AG08396 (cell line): Measurements from ENCODE around the gene SLC6A6.
A peak's percentile ranks its signal among the peaks of the same experiment; 100 is the strongest.
"Not testable (repeated sequence)": the region's sequence is repeated elsewhere in the genome, so short reads cannot be mapped to it uniquely, and the experiment has no call there.

Experiments used
- DNase-seq: peaks from one replicate; pipeline ENCODE4 v3.0.0; 2012; ENCODE audit warnings: low spot score, mixed read lengths

SLC6A6 gene

DNA sequence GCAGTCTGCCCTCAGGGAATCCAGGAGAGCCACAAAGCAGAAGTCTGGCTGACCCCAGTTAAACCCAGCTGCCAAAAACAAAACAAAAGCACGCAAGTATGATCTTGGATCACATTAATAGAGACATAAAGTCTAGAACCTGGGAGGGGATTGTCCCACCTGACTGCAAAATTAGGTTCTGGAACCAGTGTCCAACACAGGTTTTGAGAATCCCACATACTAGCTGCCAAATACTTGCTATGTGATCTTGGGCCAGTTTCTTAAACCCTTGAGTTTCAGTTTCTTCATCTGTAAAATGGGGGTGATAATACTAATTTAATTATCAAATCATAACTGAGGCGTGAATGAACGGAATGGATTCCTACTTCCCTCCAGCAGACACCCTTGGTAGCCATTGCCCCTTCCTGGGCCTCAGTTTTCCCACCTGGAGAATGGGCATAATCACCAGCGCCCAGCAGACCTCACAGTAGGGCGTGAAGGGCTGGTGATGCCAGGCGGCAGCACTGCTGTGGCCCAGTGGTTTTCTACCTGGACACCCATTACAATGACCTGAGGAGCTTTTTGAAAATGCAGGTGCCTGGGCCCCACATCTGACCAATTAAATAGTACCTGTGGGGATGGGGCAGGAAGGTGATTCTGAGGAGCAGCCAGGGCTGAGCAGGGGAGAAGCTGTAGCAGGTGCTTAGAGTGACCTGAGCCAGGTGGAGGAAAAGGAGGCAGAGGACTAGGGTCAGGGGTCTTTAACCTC is 105.5 kb downstream of the SLC6A6 start:
- DNase-seq = no peak

DNA sequence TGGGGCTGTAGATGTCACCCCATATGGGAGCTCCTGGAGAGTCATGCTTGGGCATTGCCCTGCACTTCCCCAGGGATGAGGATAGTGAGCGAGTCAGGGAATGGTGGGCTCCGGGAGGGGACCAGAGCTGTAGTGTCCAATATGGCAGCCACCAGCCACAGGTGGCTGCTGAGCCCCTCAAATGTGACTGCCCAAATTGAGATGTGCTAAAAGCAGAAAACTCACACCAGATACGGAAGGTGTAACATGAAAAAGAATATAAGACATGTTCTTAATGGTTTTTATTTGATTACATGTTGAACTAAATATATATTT is 106.1 kb downstream of the SLC6A6 start:
- no peak for DNase-seq

DNA sequence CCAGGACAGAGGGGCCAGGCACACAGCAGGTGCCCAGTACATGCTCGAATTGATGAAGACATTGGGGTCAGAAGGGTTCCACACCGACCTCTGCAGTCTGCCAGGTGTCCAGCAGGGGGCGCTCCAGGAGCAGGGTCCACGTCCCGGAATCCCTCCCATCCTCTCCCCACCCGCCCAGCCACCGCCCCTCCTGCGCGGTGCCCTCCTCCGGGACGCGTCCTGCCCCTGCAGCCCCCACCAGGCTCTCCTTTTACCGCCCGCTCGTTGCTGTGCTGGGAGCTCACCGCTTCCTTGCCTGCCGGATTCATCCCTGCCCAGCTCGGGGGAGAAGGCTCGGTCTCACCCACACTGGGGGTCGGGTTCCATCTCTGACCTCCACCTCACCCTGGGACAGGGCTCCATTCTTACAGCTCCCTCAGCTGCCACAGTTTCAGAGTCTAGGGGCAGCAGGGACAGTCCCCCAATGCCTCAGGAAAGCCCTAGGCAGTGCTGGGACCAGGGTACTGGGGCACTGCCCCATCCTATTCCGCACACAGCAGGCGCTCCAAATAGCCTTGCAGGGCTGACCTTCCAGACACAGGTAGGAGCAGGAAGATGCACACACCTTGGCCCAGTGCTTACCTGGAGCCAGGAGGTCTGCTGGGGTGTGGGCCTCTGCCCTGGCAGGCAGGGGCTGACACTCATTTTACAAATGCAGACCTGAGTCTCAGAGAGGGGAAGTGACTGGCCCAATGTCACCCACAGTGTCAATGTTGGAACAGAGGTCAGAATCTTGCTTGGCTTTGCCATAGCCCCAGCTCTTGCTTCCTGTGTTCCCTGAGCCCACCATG is 106.8 kb downstream of the SLC6A6 start:
- DNase-seq = peak; percentile 84

DNA sequence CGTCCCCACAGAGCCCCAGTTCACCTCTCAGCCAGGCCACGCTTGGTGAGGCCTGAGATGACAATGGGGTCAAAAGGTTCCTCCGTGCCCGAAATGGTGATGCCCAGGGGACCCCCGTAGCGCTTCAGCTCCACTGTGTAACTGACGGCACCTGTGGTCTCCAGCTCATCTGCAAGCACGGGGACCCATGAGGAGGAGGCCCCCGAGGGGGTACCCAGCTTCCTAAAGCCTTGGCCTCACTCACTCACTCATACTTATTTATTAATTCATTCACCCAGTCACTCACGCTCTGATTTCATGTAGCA is 107.3 kb downstream of the SLC6A6 start:
- no peak for DNase-seq

DNA sequence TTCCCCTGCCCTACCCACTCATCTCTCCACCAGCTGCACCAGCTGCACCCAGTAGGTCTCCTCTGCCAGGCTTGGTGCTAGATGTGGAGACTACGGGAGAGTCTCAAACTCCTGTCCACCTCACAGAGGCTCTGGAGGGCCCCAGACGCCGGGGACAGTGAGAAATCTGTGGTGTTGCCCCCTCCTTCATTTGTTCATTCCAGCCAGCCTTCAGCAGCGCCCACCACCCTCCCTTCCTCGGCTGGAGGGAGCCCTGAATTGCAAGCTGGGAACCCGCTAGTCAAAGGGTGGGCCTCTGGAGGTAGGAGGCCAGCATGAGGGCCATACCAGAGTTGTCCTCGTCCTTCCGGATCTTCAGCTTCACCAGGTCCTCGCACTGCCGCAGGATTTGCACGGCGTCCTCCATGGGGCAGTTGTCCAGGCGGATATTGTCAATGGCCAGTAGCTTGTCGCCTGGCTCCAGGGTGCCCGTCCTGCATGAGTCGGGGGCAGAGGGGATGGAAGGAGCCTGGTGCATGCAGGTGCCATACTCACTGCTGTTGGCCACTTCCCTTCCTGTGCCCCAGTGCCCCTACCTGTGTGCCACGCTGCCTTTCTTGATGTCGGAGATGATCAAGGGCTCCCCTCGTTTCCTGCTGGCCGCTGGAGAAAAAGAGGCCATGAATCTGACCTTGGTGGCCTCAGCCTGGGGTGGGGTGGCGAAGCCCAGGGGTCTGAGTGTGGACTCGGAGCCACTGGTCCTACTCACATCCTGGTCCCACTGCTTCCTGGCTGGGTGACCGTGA is 108.6 kb downstream of the SLC6A6 start:
- DNase-seq = no peak

DNA sequence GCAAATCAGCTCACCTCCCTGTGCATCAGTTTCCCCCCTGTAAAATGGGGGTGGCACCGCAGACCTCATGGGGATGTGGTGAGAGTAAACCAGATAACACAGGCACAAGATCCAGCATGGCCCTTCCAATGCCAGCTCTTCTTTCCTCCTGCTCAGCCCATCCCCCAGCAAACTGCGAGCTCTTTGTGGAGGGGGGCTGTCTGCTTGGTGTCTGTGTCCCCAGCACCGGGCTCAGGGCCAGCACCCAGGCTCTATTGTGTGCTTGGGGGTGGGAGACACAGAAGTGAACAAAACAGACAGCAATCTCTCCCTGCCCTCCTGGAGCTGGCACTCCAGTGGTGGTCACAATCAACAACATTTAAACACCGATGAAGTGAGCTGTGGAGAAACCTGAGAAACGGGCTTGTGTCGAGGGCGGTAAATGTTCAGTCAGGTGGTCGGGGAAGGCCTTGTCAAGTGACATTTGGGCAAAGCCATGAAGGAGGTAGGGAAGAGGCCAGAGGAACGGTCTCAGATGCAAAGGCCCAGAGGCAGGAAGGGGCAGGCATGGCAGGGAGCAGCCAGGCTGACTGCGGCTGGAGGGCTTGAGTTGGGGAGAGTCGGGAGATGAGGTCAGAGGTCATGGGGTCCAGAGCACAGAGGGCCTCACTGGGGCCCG is 109.3 kb downstream of the SLC6A6 start:
- no peak for DNase-seq

DNA sequence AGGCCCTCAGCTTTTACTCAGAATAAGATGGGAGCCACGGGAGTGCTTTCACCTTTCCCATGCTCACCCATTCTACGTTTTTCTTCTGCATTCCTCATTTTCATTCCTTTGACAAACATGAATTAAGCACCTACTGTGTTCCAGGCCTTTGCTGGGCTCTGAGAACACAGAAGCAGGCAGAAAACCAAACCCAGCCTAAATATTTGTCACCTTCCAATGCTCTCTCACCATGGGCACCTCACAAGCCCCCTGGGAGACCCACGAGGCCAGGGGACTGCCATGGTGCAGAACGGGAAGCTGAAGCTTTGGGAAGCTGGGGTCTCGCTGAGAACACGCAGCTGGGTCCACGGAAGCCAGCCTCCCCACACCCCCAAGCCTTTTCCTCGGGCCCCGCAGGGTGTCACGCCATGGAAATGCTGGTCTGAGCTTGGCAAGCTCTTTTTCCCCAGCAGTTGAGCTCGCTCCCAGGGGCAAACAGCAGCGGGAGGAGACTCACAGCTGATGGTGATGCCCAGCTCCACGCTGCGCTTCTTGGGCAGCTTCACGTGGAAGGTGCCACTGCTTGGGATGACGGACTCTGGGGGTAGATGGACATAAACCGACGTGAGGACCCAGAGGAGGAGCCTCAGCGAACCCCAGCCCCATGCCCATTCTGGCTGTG is 110.0 kb downstream of the SLC6A6 start:
- DNase-seq = no peak

DNA sequence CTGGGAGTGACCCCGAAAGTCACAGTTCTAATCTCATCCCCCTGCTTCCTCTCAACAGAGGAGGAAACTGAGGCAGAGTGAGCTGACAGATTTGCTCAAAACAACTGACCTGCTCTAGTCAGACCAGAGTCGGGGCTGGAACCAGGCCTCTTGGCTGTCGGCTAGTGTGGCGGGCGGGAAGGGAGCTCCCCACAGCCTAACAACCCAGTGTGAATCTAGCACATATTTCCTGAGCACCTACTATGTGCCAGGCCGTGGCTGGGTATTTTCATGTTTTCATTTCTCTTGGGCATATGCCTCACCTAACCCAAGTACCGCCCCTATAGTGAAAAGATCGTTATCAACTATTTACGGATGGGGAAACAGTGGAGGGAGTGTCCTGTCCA is 110.5 kb downstream of the SLC6A6 start:
- no peak for DNase-seq

DNA sequence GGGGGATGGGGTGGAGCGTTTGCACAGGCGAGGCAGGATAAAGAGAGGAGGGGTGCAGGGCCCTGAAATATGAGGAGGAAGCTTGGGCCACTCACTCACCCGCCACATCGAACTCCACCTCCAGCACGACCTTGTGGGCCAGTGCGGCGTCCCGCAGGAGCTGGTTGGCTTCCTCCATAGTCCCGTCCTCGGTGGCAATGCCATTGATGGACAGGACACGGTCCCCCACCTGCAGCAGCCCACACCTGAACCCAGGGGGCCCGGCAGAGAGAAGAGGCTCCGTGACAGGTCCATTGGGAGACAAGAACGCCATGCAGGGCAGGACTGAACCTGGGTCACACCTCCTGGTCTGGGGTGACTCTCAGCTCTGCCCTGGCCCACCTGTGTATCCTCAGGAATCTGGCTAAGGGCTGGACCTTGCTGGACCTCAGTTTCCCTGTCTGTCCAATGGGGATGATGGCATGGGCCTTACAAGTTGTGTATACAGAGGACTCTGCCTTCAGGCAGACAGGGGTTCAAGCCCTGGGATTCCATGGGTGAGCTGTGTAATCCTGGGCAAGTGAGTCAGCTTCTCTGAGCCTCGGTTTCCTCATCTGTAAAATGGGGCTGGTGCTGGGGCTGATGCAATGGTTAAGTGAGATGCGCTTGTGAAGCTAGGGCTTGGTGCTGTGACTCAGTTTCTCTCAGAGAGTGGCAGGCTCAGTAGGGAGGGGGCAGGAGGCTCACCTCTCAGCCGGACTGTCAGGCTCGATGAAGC is 111.3 kb downstream of the SLC6A6 start:
- no peak for DNase-seq

DNA sequence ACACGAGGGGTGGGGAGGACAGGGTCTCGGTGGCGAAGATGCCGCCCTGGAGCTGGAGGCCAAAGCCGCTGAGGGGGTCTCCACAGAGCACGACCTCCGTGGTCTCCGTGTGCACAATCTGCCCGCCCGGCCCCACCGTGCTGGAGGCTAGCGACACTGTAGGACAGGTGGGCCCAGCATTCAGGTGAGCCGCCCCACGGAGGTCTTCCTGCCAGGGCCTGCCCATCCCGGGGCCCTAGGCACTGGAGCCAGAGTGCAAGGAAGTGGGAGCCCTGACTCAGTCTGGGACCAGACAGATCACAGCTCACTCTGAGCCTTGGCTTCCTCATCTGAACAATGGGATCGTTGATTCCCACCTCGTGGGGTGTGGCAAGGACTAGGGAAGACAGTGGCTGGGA is 111.9 kb downstream of the SLC6A6 start:
- no peak for DNase-seq

DNA sequence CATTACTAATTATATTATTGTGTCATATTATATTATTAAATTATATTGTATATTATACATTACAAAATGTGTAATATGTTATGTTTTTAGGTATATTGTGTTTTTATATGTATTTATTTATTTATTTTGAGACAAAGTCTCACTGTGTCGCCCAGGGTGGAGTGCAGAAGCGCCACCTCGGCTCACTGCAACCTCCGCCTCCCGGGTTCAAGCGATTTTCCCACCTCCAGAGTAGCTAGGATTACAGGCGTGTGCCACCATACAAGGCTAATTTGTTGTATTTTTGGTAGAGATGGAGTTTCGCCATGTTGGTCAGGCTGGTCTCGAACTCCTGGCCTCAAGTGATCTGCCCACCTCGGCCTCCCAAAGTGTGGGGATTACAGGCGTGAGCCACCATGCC is 113.1 kb downstream of the SLC6A6 start:
- not testable (repeated sequence) for DNase-seq

DNA sequence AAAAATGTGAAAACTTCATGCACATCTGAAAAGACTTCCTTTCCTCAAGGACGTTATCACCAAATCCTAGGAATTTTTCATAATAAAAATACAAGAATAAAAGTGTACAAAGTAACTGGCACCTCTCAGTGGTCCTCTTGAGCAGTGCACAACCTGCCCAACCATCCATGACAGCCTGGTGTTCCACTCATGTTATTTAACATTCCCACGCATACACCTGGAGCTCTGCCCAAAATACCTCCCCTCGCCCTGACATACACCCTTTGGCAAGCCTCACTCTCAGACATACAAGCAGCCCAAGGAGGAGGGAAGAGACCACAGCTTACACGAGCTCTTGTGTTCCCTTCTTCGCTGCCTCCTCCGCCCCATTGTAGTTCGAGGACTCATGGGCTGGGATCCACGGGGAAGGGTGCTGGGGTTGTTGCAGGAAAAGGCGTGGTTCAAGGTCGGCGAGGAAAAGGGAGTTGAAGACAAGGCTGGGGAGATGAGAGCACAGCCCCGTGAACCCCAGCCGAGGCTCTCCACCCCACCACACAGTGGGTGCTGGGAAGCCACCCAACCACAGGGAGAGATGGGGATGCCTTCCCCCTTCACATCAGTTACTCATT is 114.4 kb downstream of the SLC6A6 start:
- DNase-seq = no peak

DNA sequence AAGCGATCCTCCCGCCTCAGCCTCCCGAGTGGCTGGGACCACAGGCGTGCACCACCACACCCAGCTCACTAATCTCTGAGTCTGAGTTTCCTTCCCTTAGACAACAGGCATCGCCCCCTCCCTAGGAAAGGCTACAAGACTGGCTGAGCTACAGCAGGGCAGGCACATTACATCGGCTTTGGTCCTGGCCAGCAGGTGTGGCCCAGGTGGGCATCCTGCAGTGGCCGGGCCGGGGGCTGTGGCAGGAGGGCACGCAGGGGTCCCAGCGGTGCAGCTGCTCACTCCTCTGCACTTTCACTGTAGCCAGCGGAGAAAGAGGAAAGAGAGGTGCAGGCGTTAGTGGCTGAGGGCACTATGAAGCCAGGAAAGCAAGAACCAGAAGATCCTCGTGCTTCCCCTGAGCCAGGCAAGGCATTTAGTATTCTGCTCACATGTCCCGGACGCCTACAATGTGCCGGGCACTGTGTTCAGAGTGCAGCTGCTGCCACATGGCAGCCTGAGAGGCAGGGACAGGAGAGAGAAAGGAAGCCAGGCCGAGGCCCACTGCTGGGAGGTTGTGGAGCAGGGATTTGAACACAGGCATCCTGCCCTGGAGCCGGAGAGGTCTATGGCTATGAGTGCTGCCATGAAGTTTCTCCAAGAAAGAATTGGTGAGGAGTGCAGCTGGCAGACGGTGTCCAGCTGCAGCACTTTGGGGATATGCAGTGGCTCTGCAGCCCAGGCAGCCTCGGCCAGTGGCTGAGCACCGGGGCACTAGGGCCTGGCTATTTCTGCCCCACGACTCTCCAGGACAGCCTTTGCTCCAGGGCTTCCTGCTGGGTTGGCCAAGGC is 115.4 kb downstream of the SLC6A6 start:
- no peak for DNase-seq

DNA sequence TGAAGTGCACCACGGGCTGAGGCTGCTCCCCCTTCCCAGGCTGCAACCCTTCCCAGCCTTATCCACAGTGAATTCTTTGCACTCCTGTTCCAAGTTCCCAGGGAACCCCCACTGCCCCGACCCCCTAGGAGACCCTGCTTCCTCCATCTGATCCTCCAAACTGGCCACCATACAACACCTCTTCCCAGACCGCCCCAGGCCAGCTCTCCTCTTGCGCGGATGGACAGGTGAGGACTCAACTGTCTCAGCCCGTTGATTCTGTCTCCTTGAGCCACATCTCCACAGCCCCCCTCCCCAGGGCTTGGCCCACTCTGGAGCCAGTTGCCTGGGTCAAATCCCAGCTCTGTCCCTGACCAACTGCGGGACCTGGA is 116.0 kb downstream of the SLC6A6 start:
- no peak for DNase-seq

DNA sequence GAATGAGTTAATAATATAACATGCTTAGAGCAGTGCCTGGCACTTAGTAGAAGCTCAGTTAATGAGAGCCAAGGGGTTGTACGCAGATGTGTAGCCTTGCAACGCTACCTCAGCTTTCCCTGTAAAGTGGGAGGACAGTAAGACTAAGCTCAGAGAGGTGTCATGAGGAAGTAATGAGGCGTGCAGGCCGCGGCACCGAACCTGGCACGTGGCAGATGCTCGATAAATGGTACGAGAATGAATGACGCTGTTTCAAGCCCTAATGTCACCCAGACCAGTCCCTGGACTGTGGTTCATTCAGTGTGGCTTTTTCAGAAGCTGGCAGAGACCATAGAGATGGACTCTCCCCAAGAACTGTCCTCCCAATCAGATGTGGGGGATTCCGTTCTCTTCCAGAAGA is 116.5 kb downstream of the SLC6A6 start:
- no peak for DNase-seq

DNA sequence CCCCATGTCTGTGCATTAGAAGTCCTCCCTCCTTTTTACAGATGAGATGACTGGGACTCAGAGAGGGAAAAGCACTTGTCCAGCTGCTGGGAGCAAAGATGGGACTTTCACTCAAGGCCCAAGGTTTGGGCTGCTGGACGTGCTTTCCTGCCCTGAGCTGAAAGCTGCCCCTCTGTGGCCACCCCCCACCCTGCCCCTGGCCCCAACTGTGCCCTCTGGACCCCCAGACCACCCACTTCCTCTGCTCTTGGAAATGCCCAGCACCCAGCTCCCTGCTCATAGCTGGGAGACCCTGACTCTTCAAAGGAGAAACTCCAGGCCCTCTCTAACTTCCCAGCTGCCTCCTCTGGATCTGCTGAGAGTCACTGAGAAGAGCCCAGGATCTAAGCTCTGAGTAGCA is 117.0 kb downstream of the SLC6A6 start:
- no peak for DNase-seq

DNA sequence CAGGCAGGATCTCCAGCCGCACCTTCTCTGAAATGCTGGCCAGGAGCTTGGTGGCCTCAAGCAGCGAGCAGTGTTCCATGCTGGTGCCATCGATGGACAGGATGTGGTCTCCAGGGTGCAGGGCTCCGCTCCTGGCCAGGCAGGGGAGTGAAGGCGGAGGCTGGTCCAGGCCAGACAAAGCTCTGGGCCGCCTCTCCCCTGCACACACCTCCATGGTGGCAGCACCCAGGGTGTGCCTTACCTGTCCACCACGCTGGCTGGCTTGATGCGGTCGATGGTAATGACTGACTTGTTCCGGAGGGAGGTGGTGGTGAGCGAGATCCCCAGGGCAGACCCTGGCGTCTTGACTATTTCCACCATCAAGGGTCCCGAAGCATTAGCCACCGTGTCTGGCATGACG is 117.7 kb downstream of the SLC6A6 start:
- DNase-seq = no peak

DNA sequence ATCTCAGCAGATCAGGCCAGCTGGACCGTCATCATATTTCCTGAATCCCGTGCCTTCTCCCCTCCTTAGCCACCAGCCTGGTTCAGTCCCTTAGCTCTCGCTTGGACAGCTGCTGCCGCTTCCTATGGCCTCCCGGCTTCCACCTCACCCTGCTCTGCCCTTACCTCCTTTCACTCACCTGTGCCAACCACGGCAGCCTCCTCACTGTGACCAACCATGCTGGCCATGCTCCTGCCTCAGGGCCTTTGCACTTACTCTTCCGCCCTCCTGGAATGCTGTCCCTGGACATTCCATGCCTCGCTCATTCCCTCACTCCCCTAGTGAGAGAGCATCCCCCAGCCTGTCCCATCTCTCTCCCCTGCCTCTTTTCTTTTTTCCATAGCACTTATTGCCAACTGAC is 118.6 kb downstream of the SLC6A6 start:
- DNase-seq = no peak

DNA sequence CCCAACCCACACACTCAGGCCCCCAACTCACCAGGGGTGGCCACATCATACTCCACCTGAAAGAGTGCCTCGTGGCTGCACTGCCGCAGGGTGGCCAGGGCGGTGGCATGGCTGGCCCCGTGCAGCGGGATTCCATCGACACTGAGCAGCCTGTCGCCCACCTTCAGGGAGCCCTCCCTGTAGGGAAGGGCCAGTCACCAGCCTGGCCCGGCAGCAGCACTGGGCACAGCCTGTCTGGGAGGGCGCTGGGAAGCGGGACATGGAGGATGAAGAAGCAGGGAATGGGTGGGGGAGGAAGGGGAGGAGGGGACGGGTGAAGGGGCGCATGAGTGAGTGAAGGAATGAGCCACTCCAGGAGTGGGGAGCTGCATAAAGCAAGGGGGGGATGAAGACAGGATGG is 119.2 kb downstream of the SLC6A6 start:
- no peak for DNase-seq

DNA sequence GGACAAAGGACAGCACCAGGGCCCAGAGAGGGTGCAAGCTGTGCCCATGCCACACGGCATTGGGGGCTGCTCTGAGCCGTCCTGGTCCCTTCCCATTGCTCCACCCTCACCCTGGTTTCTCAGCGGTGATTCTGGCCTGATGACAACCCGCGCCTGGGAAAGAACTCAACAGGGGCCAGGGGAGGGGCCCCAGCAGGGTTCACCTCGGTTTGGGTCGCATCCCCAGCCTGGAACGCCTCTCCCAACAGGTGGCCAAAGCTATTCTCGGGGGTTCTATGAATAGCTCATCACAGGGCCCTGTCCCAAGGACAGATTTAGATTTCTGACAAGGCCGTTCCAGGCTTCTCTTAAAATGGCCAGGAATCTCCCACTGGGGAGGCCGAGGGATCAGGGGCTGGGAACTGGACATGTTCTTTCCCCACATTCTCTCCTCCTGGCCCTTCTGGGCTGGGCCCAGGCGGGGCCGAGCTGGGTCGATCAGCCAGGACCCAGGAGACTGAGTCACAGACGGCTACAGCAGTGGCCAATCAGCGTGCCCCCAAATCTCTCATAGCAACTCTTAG is 119.8 kb downstream of the SLC6A6 start:
- no peak for DNase-seq
